ENCODE data around the gene DHX32. TPM values are rescaled to one million over a fixed set of nuclear protein-coding genes. Genes with fewer than 3 reads are reported as not detected.

DHX32 gene
- total RNA-seq, 2 donors from 2014 or later = 25.2 to 35.6 TPM

DNA sequence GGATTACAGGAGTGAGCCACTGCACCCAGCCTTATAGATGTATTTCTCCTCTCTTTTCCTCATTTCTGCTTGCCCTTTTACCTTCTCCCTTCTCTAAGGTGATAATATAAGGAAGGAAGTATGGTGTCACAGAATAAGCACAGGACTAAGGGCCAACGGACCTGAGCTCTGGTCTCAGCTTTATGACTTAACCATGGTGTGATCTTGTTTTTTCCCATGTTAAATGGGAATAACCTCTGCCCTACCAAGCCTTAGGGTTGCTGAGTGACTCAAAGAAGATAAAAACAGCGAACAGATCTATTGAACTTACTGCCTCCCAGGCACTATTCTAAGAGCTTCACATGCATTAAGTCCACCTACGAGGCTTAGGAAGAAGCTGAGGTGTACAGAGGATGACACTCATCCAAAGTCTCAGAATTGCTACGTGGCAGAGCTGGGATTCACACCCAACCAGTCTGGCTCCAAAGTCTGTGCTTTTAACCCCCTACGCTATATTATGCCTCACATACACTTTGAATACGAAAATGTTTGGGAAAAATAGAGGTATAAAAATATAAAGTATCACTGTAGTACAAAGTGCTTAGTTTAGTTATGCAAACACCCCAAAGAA is 63.6 kb downstream of the DHX32 start:
- H3K4me1 ChIP-seq = peaks cover 10% of the 10 kb centered on the region
- no peak overlapping the region for H3K27ac ChIP-seq
- 77 to 81% methylated on average over 6 of the region's 6 CpGs for WGBS, 2 donors
- H3K9me3 ChIP-seq = no peaks in the 10 kb centered on the region
- no peak for DNase-seq
- no peak for ATAC-seq
- TF ChIP-seq POLR2A (IDR thresholded peaks at IDR 0.05) = no peak
- TF ChIP-seq, protein P1, sequence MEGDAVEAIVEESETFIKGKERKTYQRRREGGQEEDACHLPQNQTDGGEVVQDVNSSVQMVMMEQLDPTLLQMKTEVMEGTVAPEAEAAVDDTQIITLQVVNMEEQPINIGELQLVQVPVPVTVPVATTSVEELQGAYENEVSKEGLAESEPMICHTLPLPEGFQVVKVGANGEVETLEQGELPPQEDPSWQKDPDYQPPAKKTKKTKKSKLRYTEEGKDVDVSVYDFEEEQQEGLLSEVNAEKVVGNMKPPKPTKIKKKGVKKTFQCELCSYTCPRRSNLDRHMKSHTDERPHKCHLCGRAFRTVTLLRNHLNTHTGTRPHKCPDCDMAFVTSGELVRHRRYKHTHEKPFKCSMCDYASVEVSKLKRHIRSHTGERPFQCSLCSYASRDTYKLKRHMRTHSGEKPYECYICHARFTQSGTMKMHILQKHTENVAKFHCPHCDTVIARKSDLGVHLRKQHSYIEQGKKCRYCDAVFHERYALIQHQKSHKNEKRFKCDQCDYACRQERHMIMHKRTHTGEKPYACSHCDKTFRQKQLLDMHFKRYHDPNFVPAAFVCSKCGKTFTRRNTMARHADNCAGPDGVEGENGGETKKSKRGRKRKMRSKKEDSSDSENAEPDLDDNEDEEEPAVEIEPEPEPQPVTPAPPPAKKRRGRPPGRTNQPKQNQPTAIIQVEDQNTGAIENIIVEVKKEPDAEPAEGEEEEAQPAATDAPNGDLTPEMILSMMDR (IDR thresholded peaks at IDR 0.05) = no peak
- no peak overlapping the region for H3K4me3 ChIP-seq
- intact Hi-C loops (cut with DNase I) = no loop called here
- H3K27me3 ChIP-seq = no peaks in the 10 kb centered on the region
- peaks cover 0 to 2% of the 10 kb centered on the region in 2 donors for H3K36me3 ChIP-seq (replicated peaks in 1 of 2; ENCODE audit: insufficient read depth in 1 of 2, low read depth in 2 of 2)

DNA sequence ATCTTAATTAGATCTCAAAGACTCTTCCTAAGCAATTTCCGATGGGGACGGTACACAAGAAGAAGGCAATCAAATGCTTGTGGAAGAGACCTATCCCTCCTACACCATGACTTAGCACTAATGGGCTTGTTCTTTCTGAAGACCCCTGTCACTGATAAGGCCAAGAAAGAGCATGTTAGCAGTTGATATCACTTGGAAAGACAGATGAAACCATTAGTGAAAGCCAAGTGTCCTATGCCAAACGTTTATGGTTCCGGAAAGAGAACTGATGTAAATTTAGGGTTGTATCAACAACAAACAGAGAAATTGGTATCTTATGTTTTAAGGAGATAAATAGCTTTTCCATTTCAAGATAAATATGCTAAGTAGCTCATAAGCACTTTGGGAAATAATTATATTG is 64.5 kb downstream of the DHX32 start:
- intact Hi-C loops (cut with DNase I) = no loop called here
- H3K4me3 ChIP-seq = no peak overlapping the region
- H3K4me1 ChIP-seq = peaks cover 2% of the 10 kb centered on the region
- ATAC-seq (no peak), DNase-seq (no peak)
- no peaks in the 10 kb centered on the region for H3K9me3 ChIP-seq
- no peak for TF ChIP-seq POLR2A (IDR thresholded peaks at IDR 0.05)
- TF ChIP-seq, protein P1 (IDR thresholded peaks at IDR 0.05) = no peak
- WGBS, 2 donors = 75 to 79% methylated on average over 4 of the region's 4 CpGs
- H3K36me3 ChIP-seq (replicated peaks in 1 of 2; ENCODE audit: insufficient read depth in 1 of 2, low read depth in 2 of 2) = peaks cover 0 to 2% of the 10 kb centered on the region in 2 donors
- no peaks in the 10 kb centered on the region for H3K27me3 ChIP-seq
- H3K27ac ChIP-seq = no peak overlapping the region

DNA sequence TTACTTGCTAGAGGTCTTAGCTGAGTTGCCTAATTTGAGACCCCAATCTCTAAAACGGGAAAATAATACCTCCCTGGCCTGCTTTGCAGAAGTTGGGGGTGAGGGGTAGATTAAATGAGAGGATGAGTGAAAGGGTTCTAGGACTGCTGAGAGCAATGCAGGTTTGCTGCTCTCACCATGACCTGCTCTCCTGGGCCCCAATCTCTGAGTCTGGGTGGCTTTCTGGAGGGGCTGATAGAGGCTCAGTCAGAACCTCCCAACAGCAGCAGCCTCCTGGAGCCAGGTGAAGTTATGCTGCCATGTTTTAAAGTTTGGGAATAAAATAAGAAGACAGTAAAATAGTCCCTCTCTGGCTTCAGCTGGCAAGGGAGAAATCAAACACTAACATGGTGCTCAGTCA is 65.3 kb downstream of the DHX32 start:
- TF ChIP-seq POLR2A (IDR thresholded peaks at IDR 0.05) = no peak
- TF ChIP-seq, protein P1 (IDR thresholded peaks at IDR 0.05) = no peak
- H3K4me3 ChIP-seq = no peak overlapping the region
- no peaks in the 10 kb centered on the region for H3K27me3 ChIP-seq
- WGBS, 2 donors = 0 to 50% methylated on average over 1 of the region's 1 CpG
- no peak overlapping the region for H3K27ac ChIP-seq
- no peak for DNase-seq
- H3K36me3 ChIP-seq (replicated peaks in 1 of 2; ENCODE audit: insufficient read depth in 1 of 2, low read depth in 2 of 2) = peaks cover 0 to 2% of the 10 kb centered on the region in 2 donors
- intact Hi-C loops (cut with DNase I) = no loop called here
- no peak for ATAC-seq
- H3K9me3 ChIP-seq = no peaks in the 10 kb centered on the region
- no peaks in the 10 kb centered on the region for H3K4me1 ChIP-seq

DNA sequence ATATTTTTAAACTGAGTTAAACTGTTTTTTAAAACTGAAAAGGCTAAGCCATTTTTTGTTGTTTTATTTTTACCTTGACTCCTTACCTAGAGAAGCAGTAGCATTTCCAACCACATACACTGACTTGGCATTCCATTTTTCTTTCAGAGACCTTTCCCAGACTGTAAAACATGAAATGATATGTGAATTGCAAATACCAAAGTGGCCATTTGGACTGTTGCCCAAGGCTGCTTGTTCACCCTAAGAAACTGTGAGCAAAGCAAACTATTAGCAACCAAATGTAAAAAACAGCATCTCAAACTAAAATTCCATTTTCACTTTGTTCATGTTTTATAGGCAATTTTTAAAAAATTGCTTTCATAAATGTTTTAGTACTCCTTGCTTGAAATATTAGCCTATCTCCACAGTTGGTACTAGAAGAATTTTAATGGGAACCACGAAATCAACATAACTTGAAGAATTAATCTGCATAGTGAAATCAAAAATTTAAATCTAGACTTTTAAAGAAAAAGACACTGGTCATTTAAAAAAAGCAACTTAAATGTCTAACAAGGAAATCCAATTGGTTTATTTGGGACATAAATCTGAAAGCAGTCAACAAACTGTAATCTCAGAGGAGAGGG is 68.9 kb downstream of the DHX32 start:
- Histone ChIP-seq H3K36me3 (replicated peaks in 1 of 2; ENCODE audit: insufficient read depth in 1 of 2, low read depth in 2 of 2) (peaks cover 0 to 2% of the 10 kb centered on the region in 2 donors), H3K27me3 (no peaks in the 10 kb centered on the region), H3K9me3 (no peaks in the 10 kb centered on the region), H3K27ac (no peak overlapping the region), H3K4me1 (no peaks in the 10 kb centered on the region), H3K4me3 (no peak overlapping the region)
- ATAC-seq (no peak), DNase-seq (peak in 3 of 4 donors; percentile 43 to 57 (median 51))
- intact Hi-C loops (cut with DNase I) = no loop called here
- WGBS, 2 donors = 38 to 53% methylated on average over 1 of the region's 1 CpG
- no peak for TF ChIP-seq POLR2A (IDR thresholded peaks at IDR 0.05)
- TF ChIP-seq, protein P1 (IDR thresholded peaks at IDR 0.05) = no peak

DNA sequence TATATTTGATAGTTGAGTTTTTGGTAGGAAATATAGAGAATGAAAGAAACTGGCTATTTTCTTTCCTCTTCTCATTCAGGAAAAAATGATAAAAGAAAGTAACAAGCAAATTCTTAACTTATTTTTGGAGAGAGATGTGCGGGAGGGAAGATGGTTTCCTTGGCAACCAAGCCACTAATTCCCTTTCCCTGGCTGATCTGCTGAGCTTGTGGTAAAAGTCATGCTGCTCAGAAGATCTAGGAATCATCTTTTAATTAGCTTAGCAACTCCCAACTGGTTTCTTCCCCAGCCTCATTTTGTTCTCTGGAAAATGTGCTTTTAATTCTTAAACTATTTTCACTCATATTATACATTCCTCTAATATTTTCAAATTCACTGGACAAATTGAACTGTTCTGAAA is 69.8 kb downstream of the DHX32 start:
- Histone ChIP-seq H3K36me3 (replicated peaks in 1 of 2; ENCODE audit: insufficient read depth in 1 of 2, low read depth in 2 of 2) (peaks cover 0 to 3% of the 10 kb centered on the region in 2 donors), H3K4me3 (no peak overlapping the region), H3K9me3 (no peaks in the 10 kb centered on the region), H3K27ac (no peak overlapping the region), H3K4me1 (no peaks in the 10 kb centered on the region), H3K27me3 (no peaks in the 10 kb centered on the region)
- DNase-seq (no peak), ATAC-seq (no peak)
- 90 to 92% methylated on average over 1 of the region's 1 CpG for WGBS, 2 donors
- intact Hi-C loops (cut with DNase I) = no loop called here
- TF ChIP-seq, protein P1 (IDR thresholded peaks at IDR 0.05) = no peak
- TF ChIP-seq POLR2A (IDR thresholded peaks at IDR 0.05) = no peak
